22Rv1 (cell line): ENCODE measurements around the gene TBC1D2.

Experiments
- H3K27ac ChIP-seq: fragments of 450-650 bp; 2 replicates; pipeline ENCODE4 v1.5.1; 2017
- ZFX ChIP-seq: fragments of 450-650 bp; IDR thresholded peaks from 2 replicates; pipeline ENCODE4 v1.6.1; 2017; ENCODE audit warnings: antibody characterized with exemption, borderline replicate concordance
- TF ChIP-seq, protein P1 (sequence below): fragments of 450-650 bp; IDR thresholded peaks from 2 replicates; pipeline ENCODE4 v1.5.1; 2017; ENCODE audit warnings: mild to moderate bottlenecking

TBC1D2 gene

DNA sequence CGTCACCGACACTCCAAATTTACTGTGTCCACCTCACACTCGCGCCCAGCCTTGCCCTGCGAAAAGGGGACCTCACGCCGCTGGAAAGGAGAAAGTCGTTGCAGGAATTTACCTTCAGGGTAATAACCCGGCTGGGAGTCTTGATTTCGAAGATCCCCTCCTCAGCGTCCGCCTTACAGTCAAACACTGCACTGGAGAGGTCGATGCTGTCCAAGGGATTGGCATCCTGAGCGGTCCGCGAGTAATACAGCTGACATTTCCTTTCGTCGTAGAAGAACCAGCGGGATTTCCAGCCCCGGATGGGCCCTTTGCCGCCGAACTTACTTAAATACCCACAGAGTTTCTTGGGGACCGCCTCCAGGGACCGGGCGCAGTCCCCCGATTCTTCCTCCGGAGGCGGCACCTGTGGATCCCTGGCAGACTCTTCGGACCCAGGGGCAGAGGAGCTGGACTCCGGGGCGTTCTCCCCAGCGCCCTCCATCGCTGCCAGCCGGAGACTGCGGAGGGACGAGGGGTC, 330 bp downstream of the TBC1D2 start:
- TF ChIP-seq, protein P1, sequence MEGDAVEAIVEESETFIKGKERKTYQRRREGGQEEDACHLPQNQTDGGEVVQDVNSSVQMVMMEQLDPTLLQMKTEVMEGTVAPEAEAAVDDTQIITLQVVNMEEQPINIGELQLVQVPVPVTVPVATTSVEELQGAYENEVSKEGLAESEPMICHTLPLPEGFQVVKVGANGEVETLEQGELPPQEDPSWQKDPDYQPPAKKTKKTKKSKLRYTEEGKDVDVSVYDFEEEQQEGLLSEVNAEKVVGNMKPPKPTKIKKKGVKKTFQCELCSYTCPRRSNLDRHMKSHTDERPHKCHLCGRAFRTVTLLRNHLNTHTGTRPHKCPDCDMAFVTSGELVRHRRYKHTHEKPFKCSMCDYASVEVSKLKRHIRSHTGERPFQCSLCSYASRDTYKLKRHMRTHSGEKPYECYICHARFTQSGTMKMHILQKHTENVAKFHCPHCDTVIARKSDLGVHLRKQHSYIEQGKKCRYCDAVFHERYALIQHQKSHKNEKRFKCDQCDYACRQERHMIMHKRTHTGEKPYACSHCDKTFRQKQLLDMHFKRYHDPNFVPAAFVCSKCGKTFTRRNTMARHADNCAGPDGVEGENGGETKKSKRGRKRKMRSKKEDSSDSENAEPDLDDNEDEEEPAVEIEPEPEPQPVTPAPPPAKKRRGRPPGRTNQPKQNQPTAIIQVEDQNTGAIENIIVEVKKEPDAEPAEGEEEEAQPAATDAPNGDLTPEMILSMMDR = no peak
- no peak for TF ChIP-seq ZFX
- H3K27ac ChIP-seq = peak overlapping the region; percentile 98

DNA sequence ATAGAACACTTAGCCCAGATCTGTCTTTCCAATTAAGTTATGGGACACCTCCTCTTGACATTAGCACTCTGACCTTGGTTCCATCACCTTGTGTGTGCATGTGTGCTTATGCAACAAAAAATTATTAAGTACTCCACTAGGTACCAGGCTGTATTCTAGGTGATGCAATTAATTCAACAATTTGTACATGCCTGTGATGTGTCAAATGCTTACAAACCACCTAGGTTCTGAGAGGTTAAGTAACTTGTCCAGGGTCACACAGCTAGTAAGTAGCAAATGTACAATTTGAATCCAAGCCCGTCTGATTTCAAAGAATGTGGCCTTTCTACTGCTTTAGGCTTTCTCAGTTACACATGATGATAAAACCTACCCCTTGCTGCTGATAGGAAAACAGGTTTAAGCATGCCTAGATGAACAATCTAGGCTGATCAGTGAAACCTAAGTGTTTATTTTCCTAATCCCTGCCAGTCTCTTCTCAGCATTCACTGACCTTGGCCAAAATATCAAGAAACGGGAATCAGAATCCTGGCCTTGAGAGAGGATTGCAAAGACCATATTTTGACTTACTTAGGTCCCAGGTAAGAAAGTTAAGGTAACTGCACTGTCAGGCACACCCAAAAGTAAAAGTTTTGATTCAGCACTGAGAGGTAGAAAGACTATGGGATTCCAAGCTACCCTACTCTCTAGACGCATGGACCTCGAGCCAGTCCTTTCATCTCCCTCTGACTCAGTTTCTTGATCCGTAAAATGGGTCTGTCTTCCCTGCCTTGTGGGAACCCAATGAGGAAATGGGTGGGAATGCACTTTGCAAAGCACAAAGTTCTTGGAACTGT, 1.0 kb downstream of the TBC1D2 start:
- TF ChIP-seq ZFX = no peak
- TF ChIP-seq, protein P1 = no peak
- no peak overlapping the region; the same call in 1 of the 2 replicates for H3K27ac ChIP-seq

DNA sequence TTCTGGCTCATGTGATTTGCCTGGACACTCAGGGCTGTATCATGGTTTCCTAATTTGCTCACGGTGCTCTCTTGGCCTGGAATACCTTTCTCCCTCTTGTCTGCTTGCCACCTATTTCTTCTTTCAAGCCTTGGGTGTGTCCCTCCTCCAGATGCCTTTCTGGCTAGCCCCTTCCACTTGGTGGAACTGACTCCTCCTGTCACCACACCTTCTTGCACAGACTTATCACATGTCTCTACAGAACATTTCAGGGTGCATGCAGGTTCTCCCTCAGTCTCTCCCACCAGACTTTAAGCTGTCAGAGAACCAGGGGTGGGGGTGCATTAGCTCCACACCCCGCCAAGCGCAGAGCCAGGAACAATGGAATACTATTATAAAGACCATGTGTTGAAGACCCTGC, 1.9 kb downstream of the TBC1D2 start:
- no peak for TF ChIP-seq ZFX
- TF ChIP-seq, protein P1 = no peak
- H3K27ac ChIP-seq = no peak overlapping the region

DNA sequence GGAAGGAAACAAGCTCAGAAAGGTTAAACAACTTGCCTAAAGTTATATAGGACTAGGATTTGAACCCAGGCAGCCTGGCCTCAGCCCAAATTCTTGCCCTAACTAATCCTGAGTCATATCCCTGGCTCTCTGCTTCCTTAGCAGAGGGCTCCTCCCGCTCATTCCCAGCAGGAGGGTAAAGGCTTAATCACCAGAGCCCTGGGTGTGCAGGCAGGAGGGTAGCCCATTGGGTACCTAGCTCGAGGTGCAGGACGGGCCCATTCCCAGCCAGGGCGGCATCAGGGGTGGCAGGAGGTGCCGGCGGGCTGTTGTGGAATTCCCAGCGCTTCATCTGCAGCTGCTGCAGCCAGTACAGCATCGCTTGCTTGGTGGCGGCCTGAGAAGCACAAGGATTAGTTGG, 3.9 kb downstream of the TBC1D2 start:
- TF ChIP-seq, protein P1 = no peak
- no peak for TF ChIP-seq ZFX
- no peak overlapping the region for H3K27ac ChIP-seq

DNA sequence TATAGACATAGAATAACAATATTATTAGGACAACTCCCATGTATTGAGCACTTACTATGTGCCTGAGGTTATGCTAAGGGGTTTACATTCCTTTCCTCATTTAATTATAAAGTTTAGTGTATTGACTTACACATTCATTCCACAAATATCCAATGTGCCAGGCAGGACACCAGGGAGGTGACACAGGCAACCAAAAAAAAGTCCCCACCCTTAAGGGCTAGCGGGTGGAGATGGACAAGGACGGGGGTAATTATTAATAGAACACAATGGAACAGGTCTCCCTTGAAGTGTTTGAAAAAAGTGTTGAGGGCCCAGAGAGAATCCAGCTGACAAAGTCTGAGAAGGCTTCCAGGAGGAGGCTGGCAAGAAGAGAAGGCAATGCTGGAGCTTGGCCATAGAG, 5.7 kb downstream of the TBC1D2 start:
- no peak overlapping the region for H3K27ac ChIP-seq
- TF ChIP-seq, protein P1 = no peak
- TF ChIP-seq ZFX = no peak

DNA sequence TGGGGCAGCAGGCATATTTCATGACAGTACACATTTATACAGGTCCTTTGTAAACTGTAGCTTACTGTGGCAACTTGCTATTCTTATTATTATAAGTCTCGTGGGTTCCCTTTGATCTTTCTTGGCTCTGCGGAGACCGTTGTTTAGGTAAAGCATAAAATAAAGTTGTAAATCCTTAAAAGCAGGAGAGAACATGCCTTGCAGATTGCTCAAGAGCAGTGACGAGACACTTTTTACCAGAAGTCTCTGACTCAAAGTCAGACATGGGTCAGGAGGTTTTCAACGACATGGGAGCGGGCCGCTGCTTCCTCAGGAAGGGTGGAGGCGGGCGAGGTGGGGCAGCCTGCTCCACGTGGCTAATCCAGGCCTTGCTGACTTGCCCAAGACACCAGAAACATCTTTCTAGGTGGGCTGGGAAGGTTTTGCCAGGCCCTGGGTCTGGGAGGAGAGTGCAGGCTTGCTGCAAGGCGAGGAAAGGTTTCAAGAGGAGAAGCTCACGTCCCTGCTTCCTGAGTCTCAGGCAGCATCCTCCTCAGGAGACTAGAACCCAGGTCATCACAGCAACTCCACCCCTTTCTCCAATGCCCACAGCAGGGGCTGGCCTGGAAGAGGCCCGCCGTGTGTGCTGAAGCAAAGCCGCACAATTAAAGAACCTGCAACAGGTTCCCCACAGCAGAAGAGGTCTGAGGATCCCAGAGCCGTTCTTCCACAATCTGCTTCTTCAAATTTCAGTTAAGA, 6.5 kb downstream of the TBC1D2 start:
- no peak for TF ChIP-seq ZFX
- TF ChIP-seq, protein P1 = no peak
- no peak overlapping the region for H3K27ac ChIP-seq
